Mammary epithelial cell (primary cell): ENCODE results near the gene SLC39A8.
"Not testable (repeated sequence)": the region's sequence is repeated elsewhere in the genome, so short reads cannot be mapped to it uniquely, and the experiment has no call there.

Source experiments
- EZH2 ChIP-seq: IDR thresholded peaks from 2 replicates; pipeline ENCODE4 v1.6.1; 2012; ENCODE audit warnings: low read length, inconsistent platforms, borderline replicate concordance
- TF ChIP-seq, protein P1 (sequence below), 2 donors: IDR thresholded peaks in 1 of 2; conservative IDR thresholded peaks in 1 of 2; 2 replicates each; pipeline ENCODE4 v1.5.1; 2011 to 2012; ENCODE audit warnings: inconsistent platforms in 2 of 2, low read length in 2 of 2, mild to moderate bottlenecking in 2 of 2, control low read depth in 1 of 2, low read depth in 1 of 2; ENCODE audit not compliant: insufficient read depth in 1 of 2; ENCODE audit errors: extremely low read depth in 1 of 2

DNA sequence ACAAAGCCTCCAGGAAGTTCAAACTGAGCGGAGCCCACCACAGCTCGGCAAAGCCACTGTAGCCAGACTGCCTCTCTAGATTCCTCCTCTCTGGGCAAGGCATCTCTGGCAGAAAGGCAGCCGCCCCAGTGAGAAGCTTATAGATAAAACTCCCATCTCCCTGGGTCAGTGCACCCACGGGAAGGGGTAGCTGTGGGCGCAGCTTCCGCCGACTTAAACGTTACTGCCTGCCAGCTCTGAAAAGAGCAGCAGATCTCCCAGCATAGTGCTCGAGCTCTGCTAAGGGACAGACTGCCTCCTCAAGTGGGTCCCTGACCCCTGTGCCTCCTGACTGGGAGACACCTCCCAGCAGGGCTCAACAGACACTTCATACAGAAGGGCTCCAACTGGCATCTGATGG is 72.0 kb downstream of the SLC39A8 start:
- TF ChIP-seq, protein P1, sequence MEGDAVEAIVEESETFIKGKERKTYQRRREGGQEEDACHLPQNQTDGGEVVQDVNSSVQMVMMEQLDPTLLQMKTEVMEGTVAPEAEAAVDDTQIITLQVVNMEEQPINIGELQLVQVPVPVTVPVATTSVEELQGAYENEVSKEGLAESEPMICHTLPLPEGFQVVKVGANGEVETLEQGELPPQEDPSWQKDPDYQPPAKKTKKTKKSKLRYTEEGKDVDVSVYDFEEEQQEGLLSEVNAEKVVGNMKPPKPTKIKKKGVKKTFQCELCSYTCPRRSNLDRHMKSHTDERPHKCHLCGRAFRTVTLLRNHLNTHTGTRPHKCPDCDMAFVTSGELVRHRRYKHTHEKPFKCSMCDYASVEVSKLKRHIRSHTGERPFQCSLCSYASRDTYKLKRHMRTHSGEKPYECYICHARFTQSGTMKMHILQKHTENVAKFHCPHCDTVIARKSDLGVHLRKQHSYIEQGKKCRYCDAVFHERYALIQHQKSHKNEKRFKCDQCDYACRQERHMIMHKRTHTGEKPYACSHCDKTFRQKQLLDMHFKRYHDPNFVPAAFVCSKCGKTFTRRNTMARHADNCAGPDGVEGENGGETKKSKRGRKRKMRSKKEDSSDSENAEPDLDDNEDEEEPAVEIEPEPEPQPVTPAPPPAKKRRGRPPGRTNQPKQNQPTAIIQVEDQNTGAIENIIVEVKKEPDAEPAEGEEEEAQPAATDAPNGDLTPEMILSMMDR (conservative IDR thresholded peaks at IDR 0.05 in 1 of 2, IDR thresholded peaks at IDR 0.05 in 1 of 2; ENCODE audit: extremely low read depth in 1 of 2, insufficient read depth in 1 of 2, low read depth in 1 of 2, low read length in 2 of 2): not testable (repeated sequence)
- not testable (repeated sequence) for TF ChIP-seq EZH2
